HS-5 (cell line): Measurements from ENCODE around the gene CCNF.
"Not testable (repeated sequence)": the region's sequence is repeated elsewhere in the genome, so short reads cannot be mapped to it uniquely, and the experiment has no call there.

ENCODE experiments used
- DNase-seq: peaks from one replicate; pipeline ENCODE4 v3.0.0-alpha.2; 2012; ENCODE audit warnings: low read depth

The CCNF gene

GRCh38 chr16:2429034-2429770 lies at the start of gene CCNF:
Gene CCNF (plus strand): TSS chr16:2429447. CDS start chr16:2429482, 35 bp downstream.
- DNase-seq = peak; percentile 72

GRCh38 chr16:2383501-2383900 lies 45.7 kb upstream of the CCNF start:
- DNase-seq = no peak

- DNase-seq = no peak
Measured at GRCh38 chr16:2384426-2384825, 44.8 kb upstream of the CCNF start.

- no peak for DNase-seq
Measured at GRCh38 chr16:2385190-2385836, 43.9 kb upstream of the CCNF start.

- DNase-seq = not testable (repeated sequence)
Measured at GRCh38 chr16:2385982-2386381, 43.3 kb upstream of the CCNF start.

- DNase-seq = no peak
Measured at GRCh38 chr16:2386990-2387389, 42.3 kb upstream of the CCNF start.

- DNase-seq = no peak
Measured at GRCh38 chr16:2388139-2388874, 40.9 kb upstream of the CCNF start.

GRCh38 chr16:2388875-2389433 lies 40.3 kb upstream of the CCNF start:
- DNase-seq = no peak

GRCh38 chr16:2392025-2392424 lies 37.2 kb upstream of the CCNF start:
- DNase-seq = no peak

- DNase-seq = no peak
Measured at GRCh38 chr16:2398520-2398919, 30.7 kb upstream of the CCNF start.

- DNase-seq = no peak
Measured at GRCh38 chr16:2404099-2404498, 25.1 kb upstream of the CCNF start.

- no peak for DNase-seq
Measured at GRCh38 chr16:2415085-2415484, 14.2 kb upstream of the CCNF start.

GRCh38 chr16:2420035-2420434 lies 9.2 kb upstream of the CCNF start:
- DNase-seq = no peak

- no peak for DNase-seq
Measured at GRCh38 chr16:2422123-2422867, 7.0 kb upstream of the CCNF start.

- DNase-seq = no peak
Measured at GRCh38 chr16:2424061-2425007, 4.9 kb upstream of the CCNF start.

- no peak for DNase-seq
Measured at GRCh38 chr16:2425008-2425518, 4.2 kb upstream of the CCNF start.

- no peak for DNase-seq
Measured at GRCh38 chr16:2425825-2426430, 3.3 kb upstream of the CCNF start.

GRCh38 chr16:2426941-2427361 lies 2.3 kb upstream of the CCNF start:
- no peak for DNase-seq

- no peak for DNase-seq
Measured at GRCh38 chr16:2427526-2427925, 1.7 kb upstream of the CCNF start.
